ENCODE measurements around the gene LCE6A.

DNA sequence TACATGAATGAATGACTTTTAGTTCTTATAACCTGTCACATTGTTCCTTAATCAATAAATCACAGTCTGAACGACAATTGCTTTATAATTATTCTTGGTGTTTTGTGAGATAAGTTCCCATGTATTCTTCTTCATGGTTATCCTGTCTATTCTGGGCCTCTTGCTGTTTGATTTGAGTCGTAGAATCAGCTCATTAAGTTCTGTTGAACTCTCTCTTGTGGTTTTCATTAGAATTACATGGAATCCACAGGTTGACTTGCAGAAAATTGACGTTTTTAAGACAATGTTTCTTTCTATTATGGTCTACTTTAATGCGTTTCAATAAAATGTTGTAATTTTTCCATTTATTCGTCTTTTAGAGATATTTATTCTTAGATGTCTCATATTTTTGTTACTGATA, 19.4 kb upstream of the LCE6A start:
- TF ChIP-seq, protein P1, sequence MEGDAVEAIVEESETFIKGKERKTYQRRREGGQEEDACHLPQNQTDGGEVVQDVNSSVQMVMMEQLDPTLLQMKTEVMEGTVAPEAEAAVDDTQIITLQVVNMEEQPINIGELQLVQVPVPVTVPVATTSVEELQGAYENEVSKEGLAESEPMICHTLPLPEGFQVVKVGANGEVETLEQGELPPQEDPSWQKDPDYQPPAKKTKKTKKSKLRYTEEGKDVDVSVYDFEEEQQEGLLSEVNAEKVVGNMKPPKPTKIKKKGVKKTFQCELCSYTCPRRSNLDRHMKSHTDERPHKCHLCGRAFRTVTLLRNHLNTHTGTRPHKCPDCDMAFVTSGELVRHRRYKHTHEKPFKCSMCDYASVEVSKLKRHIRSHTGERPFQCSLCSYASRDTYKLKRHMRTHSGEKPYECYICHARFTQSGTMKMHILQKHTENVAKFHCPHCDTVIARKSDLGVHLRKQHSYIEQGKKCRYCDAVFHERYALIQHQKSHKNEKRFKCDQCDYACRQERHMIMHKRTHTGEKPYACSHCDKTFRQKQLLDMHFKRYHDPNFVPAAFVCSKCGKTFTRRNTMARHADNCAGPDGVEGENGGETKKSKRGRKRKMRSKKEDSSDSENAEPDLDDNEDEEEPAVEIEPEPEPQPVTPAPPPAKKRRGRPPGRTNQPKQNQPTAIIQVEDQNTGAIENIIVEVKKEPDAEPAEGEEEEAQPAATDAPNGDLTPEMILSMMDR (IDR thresholded peaks at IDR 0.05; ENCODE audit: low read depth, low read length, missing input control), result peak; percentile 10
- TF ChIP-seq TAF1 (conservative IDR thresholded peaks at IDR 0.05), result no peak
- TF ChIP-seq JUND (IDR thresholded peaks at IDR 0.05), result no peak
- TF ChIP-seq, protein P2, sequence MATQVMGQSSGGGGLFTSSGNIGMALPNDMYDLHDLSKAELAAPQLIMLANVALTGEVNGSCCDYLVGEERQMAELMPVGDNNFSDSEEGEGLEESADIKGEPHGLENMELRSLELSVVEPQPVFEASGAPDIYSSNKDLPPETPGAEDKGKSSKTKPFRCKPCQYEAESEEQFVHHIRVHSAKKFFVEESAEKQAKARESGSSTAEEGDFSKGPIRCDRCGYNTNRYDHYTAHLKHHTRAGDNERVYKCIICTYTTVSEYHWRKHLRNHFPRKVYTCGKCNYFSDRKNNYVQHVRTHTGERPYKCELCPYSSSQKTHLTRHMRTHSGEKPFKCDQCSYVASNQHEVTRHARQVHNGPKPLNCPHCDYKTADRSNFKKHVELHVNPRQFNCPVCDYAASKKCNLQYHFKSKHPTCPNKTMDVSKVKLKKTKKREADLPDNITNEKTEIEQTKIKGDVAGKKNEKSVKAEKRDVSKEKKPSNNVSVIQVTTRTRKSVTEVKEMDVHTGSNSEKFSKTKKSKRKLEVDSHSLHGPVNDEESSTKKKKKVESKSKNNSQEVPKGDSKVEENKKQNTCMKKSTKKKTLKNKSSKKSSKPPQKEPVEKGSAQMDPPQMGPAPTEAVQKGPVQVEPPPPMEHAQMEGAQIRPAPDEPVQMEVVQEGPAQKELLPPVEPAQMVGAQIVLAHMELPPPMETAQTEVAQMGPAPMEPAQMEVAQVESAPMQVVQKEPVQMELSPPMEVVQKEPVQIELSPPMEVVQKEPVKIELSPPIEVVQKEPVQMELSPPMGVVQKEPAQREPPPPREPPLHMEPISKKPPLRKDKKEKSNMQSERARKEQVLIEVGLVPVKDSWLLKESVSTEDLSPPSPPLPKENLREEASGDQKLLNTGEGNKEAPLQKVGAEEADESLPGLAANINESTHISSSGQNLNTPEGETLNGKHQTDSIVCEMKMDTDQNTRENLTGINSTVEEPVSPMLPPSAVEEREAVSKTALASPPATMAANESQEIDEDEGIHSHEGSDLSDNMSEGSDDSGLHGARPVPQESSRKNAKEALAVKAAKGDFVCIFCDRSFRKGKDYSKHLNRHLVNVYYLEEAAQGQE (IDR thresholded peaks at IDR 0.05), result no peak

All from liver (tissue), 3 donors.